ENCODE results near the gene KHNYN.

DNA sequence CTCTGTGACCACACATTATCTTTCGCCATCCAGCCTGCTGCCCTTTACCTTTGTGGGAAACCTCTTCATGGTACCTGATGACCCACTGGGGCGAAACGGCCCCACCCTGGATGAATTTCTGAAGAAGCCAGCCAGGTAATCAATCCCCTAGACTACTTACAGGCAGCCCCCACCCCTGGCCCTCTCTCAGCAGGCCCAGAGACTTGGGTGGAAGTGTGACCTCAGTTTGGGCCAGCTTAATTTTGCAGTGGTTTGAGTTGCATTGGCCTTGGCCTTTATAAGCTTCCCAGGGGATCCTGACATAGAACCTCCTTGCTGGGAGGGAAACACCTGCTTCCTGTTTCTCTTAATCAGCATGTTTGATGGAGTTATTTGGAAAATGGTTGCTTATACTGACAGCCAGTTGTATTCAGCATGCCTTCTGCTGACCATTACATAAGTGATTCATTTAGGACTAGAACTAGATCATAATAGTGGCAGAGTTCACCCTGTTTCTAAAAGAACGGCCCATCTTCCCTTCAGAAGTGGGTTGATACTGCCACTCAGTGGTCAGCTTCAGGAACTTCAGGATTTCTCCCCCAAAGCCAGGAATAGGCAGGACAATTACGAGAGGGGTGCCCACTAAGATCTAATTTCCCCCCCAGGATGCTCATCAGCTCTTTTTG lies 6.7 kb downstream of the KHNYN start:
- TF ChIP-seq, protein P1, sequence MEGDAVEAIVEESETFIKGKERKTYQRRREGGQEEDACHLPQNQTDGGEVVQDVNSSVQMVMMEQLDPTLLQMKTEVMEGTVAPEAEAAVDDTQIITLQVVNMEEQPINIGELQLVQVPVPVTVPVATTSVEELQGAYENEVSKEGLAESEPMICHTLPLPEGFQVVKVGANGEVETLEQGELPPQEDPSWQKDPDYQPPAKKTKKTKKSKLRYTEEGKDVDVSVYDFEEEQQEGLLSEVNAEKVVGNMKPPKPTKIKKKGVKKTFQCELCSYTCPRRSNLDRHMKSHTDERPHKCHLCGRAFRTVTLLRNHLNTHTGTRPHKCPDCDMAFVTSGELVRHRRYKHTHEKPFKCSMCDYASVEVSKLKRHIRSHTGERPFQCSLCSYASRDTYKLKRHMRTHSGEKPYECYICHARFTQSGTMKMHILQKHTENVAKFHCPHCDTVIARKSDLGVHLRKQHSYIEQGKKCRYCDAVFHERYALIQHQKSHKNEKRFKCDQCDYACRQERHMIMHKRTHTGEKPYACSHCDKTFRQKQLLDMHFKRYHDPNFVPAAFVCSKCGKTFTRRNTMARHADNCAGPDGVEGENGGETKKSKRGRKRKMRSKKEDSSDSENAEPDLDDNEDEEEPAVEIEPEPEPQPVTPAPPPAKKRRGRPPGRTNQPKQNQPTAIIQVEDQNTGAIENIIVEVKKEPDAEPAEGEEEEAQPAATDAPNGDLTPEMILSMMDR (IDR thresholded peaks at IDR 0.05) = peak; percentile 48 to 91 (median 86)
- no peak for TF ChIP-seq POLR2A (IDR thresholded peaks at IDR 0.05)

Measured in ovary (tissue), 3 donors.